HL-60 (cell line): Measurements from ENCODE around the gene MORC1.

ENCODE experiments used
- DNase-seq, 2 experiments: peaks; one replicate each; pipeline ENCODE4 v3.0.0-alpha.2; 2010 to 2020; ENCODE audit warnings: low read depth in 1 of 2, low spot score in 1 of 2
- H3K27ac ChIP-seq: fragments of 250-450 bp; sonication (Bioruptor Pico); replicated peaks from 2 replicates; pipeline ENCODE4 v1.5.1; 2020; ENCODE audit warnings: mild to moderate bottlenecking, moderate library complexity
- H3K27me3 ChIP-seq: fragments of 250-450 bp; sonication (Bioruptor Pico); 2 replicates; pipeline ENCODE4 v1.5.1; 2021; ENCODE audit warnings: mild to moderate bottlenecking, moderate library complexity; ENCODE audit not compliant: insufficient read depth, poor library complexity, severe bottlenecking
- H3K4me3 ChIP-seq: replicated peaks from 2 replicates; pipeline ENCODE4 v1.5.1; 2011; ENCODE audit warnings: mild to moderate bottlenecking, control low read depth, low read length; ENCODE audit not compliant: insufficient read depth
- CTCF ChIP-seq: IDR thresholded peaks from one replicate; pipeline ENCODE4 v1.5.1; 2011; ENCODE audit warnings: low read length, control low read depth, inconsistent platforms; ENCODE audit not compliant: insufficient read depth
- GABPA ChIP-seq: IDR thresholded peaks from 2 replicates; pipeline ENCODE4 v1.6.1; 2012; ENCODE audit warnings: low read depth
- POLR2AphosphoS5 ChIP-seq: IDR thresholded peaks from 2 replicates; pipeline ENCODE4 v1.6.1; 2012; ENCODE audit warnings: low read depth
- REST ChIP-seq: IDR thresholded peaks from 2 replicates; pipeline ENCODE4 v1.6.1; 2012; ENCODE audit warnings: low read depth; ENCODE audit not compliant: insufficient replicate concordance
- SPI1 ChIP-seq: IDR thresholded peaks from 2 replicates; pipeline ENCODE4 v1.6.1; 2012; ENCODE audit warnings: low read depth, mild to moderate bottlenecking, borderline replicate concordance

Gene MORC1

GRCh38 chr3:109057056-109057455 is 60.9 kb downstream of the MORC1 start:
- no peak for DNase-seq
- H3K4me3 ChIP-seq, result no peak overlapping the region
- H3K27me3 ChIP-seq, result no peaks in the 10 kb centered on the region
- TF ChIP-seq CTCF (no peak), SPI1 (no peak), POLR2AphosphoS5 (no peak), REST (no peak), GABPA (no peak)
- no peak overlapping the region for H3K27ac ChIP-seq

GRCh38 chr3:109050591-109051167 is 67.3 kb downstream of the MORC1 start:
- no peak for DNase-seq
- TF ChIP-seq REST (no peak), GABPA (no peak), SPI1 (no peak), POLR2AphosphoS5 (no peak), CTCF (peak; percentile 61)

GRCh38 chr3:109047366-109047765 is 70.6 kb downstream of the MORC1 start:
- Histone ChIP-seq H3K4me3 (no peak overlapping the region), H3K27ac (no peak overlapping the region), H3K27me3 (no peaks in the 10 kb centered on the region)
- no peak for TF ChIP-seq SPI1
- no peak for TF ChIP-seq CTCF
- no peak for TF ChIP-seq POLR2AphosphoS5
- TF ChIP-seq REST, result no peak
- TF ChIP-seq GABPA, result no peak
- DNase-seq, result no peak

More at GRCh38 chr3:109050591-109051167, 67.3 kb downstream of the MORC1 start:
- Histone ChIP-seq H3K27ac (no peak overlapping the region), H3K4me3 (no peak overlapping the region), H3K27me3 (no peaks in the 10 kb centered on the region)
